Hepatocyte (in vitro differentiated cells): Measurements from ENCODE around the gene LUC7L. TPM values are rescaled to one million over a fixed set of nuclear protein-coding genes. Genes with fewer than 3 reads are reported as not detected.

Source experiments
- DNase-seq: peaks from one replicate; pipeline ENCODE4 v3.0.0-alpha.2; 2016; ENCODE audit warnings: low spot score
- H2AFZ ChIP-seq: fragments of 200-600 bp; sonication (generic); 2 replicates; pipeline ENCODE4 v1.6.0; 2016; ENCODE audit warnings: antibody characterized with exemption, mild to moderate bottlenecking
- H3K27ac ChIP-seq: fragments of 200-600 bp; sonication (generic); 2 replicates; pipeline ENCODE4 v1.5.1; 2016; ENCODE audit warnings: mild to moderate bottlenecking
- H3K27me3 ChIP-seq: fragments of 200-600 bp; sonication (generic); 2 replicates; pipeline ENCODE4 v1.6.1; 2016
- H3K36me3 ChIP-seq: fragments of 200-600 bp; sonication (generic); replicated peaks from 2 replicates; pipeline ENCODE4 v1.5.1; 2016; ENCODE audit warnings: low read depth; ENCODE audit not compliant: insufficient read depth
- H3K4me1 ChIP-seq: fragments of 200-600 bp; sonication (generic); 2 replicates; pipeline ENCODE4 v1.5.1; 2016; ENCODE audit warnings: mild to moderate bottlenecking, moderate library complexity; ENCODE audit not compliant: insufficient read depth
- H3K4me2 ChIP-seq: fragments of 200-600 bp; sonication (generic); 2 replicates; pipeline ENCODE4 v1.6.0; 2016
- H3K4me3 ChIP-seq: fragments of 200-600 bp; sonication (generic); 2 replicates; pipeline ENCODE4 v1.5.1; 2016; ENCODE audit warnings: mild to moderate bottlenecking
- H3K79me2 ChIP-seq: fragments of 200-600 bp; sonication (generic); 2 replicates; pipeline ENCODE4 v1.6.0; 2017; ENCODE audit warnings: mild to moderate bottlenecking
- H3K9me2 ChIP-seq: fragments of 200-600 bp; sonication (generic); replicated peaks from 2 replicates; pipeline ENCODE4 v1.6.0; 2017; ENCODE audit warnings: mild to moderate bottlenecking; ENCODE audit not compliant: insufficient read depth
- H3K9me3 ChIP-seq: fragments of 200-600 bp; sonication (generic); 2 replicates; pipeline ENCODE4 v1.5.1; 2016; ENCODE audit warnings: low read depth, mild to moderate bottlenecking
- H4K20me1 ChIP-seq: fragments of 200-600 bp; sonication (generic); 2 replicates; pipeline ENCODE4 v1.6.0; 2016; ENCODE audit warnings: mild to moderate bottlenecking; ENCODE audit not compliant: insufficient read depth, poor library complexity, severe bottlenecking
- EZH2 ChIP-seq: fragments of 200-600 bp; sonication (generic); IDR thresholded peaks from 2 replicates; pipeline ENCODE4 v1.6.1; 2016; ENCODE audit warnings: antibody characterized with exemption, mild to moderate bottlenecking, borderline replicate concordance
- EZH2phosphoT487 ChIP-seq: fragments of 200-600 bp; sonication (generic); IDR thresholded peaks from one replicate; pipeline ENCODE4 v1.6.1; 2018; ENCODE audit warnings: antibody characterized with exemption, mild to moderate bottlenecking, low read depth, moderate library complexity; ENCODE audit not compliant: unreplicated experiment, severe bottlenecking
- WGBS: methylation state at CpG from one replicate; pipeline ENCODE4 v1.1.6; 2016; ENCODE audit warnings: low lambda C conversion rate; ENCODE audit errors: missing lambda C conversion rate; 5-methylcytosine and 5-hydroxymethylcytosine counted together
- polyA plus RNA-seq: library from polyadenylated mRNA; unstranded; fragments of >200 nt; fragmentation: Nextera tagmentation; extraction: Ambion mirVana; gene quantifications from 2 replicates; pipeline ENCODE4 v1.2.1, GENCODE V29; 2016
- total RNA-seq: library from RNA; depleted of rRNA; stranded (reverse); fragments of >200 nt; gene quantifications from 2 replicates; pipeline ENCODE4 v1.2.3, GENCODE V29; 2014
- TF ChIP-seq, protein P1 (sequence below): fragments of 200-600 bp; sonication (generic); IDR thresholded peaks from 2 replicates; pipeline ENCODE4 v1.5.1; 2016; ENCODE audit warnings: antibody characterized with exemption, mild to moderate bottlenecking; ENCODE audit not compliant: poor library complexity

Gene LUC7L
- total and polyA plus RNA-seq, 2 experiments from 2014 or later, result 75.2 to 75.4 TPM

DNA sequence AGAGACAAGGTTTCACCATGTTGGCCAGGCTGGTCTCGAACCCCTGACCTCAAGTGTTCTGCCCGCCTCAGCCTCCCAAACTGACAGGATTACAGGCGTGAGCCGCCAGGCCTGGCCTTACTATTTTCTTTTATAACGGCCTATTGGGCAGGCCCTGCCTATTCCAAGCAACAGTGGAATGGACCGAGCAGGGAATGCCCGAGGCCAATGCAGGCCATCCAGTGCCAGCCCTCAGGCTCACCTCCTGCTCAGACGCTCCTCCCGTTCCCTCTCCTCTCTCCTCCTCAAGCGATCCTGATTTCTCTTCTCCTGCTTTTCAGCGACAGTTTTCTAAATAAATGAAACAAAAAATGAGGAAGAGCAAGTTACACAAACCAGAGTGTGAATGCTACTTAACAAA is 36.6 kb downstream of the LUC7L start:
- TF ChIP-seq EZH2phosphoT487 (no peak), EZH2 (no peak)
- TF ChIP-seq, protein P1, sequence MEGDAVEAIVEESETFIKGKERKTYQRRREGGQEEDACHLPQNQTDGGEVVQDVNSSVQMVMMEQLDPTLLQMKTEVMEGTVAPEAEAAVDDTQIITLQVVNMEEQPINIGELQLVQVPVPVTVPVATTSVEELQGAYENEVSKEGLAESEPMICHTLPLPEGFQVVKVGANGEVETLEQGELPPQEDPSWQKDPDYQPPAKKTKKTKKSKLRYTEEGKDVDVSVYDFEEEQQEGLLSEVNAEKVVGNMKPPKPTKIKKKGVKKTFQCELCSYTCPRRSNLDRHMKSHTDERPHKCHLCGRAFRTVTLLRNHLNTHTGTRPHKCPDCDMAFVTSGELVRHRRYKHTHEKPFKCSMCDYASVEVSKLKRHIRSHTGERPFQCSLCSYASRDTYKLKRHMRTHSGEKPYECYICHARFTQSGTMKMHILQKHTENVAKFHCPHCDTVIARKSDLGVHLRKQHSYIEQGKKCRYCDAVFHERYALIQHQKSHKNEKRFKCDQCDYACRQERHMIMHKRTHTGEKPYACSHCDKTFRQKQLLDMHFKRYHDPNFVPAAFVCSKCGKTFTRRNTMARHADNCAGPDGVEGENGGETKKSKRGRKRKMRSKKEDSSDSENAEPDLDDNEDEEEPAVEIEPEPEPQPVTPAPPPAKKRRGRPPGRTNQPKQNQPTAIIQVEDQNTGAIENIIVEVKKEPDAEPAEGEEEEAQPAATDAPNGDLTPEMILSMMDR, result no peak
- Histone ChIP-seq H3K9me2 (no peaks in the 10 kb centered on the region), H3K4me3 (no peak overlapping the region), H3K79me2 (peaks cover 5% of the 10 kb centered on the region), H3K4me1 (no peaks in the 10 kb centered on the region), H3K27ac (no peak overlapping the region), H4K20me1 (peaks cover 10% of the 10 kb centered on the region), H3K9me3 (no peaks in the 10 kb centered on the region), H2AFZ (no peak overlapping the region), H3K4me2 (no peak overlapping the region), H3K27me3 (no peaks in the 10 kb centered on the region), H3K36me3 (no peaks in the 10 kb centered on the region)
- 95% methylated on average over 11 of the region's 11 CpGs for WGBS
- DNase-seq, result no peak

DNA sequence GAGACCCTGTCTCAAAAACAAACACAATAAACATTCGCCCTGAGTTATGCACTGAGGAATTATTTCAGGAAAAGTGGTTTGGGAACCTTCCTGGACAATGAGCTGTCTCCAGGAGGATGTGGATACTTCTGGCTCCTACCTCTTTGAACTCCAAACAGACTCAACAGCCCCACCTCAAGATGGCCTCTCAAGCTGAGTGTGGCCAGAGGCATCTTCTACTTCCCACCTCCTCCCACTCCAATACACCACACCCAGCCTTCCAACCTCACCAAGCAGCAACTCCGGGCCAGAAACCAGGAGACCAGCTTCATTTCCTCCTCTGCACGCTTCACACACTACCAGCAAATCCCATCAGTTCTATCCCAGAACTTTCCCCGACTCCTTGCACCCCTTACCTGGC is 37.4 kb downstream of the LUC7L start:
- Histone ChIP-seq H3K27me3 (no peaks in the 10 kb centered on the region), H3K9me2 (no peaks in the 10 kb centered on the region), H3K4me1 (no peaks in the 10 kb centered on the region), H3K4me3 (no peak overlapping the region), H3K4me2 (no peak overlapping the region), H3K79me2 (peaks cover 2% of the 10 kb centered on the region), H4K20me1 (peaks cover 10% of the 10 kb centered on the region), H3K27ac (no peak overlapping the region), H3K9me3 (no peaks in the 10 kb centered on the region), H3K36me3 (no peaks in the 10 kb centered on the region), H2AFZ (no peak overlapping the region)
- no peak for DNase-seq
- TF ChIP-seq, protein P1, result no peak
- TF ChIP-seq EZH2phosphoT487 (no peak), EZH2 (no peak)
- 91% methylated on average over 4 of the region's 4 CpGs for WGBS

DNA sequence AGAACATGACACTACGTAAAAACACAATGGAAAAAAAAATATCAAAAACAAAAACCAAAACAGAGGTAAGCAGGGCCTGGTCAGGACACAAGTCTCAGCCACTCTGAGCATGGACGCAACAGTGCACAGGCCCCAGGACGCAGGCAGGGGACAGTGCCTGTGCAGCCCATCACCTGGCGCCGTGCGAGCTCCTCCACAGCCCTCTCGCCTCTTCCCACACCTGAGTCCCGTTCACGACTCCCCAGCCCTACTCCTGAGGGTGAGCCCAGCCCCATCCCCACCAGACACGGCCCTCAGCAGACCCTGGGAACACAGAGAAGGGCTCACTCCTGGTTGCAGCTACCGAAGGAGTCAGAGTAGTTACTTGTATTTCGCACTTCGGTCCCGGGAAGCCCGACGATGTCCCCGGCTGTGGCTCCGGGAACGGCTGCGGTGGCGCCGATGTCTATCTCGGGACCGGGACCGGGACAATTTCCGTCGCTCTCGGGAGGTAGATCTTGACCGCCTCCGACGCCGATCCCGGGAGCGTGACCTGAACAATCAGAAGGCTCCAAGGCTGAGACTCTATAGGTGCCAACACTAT is 39.6 kb downstream of the LUC7L start:
- H3K4me2 ChIP-seq, result no peak overlapping the region
- no peaks in the 10 kb centered on the region for H3K36me3 ChIP-seq
- H2AFZ ChIP-seq, result no peak overlapping the region
- H3K79me2 ChIP-seq, result peaks cover 2% of the 10 kb centered on the region
- no peaks in the 10 kb centered on the region for H3K27me3 ChIP-seq
- no peak for TF ChIP-seq EZH2phosphoT487
- no peak for TF ChIP-seq EZH2
- TF ChIP-seq, protein P1, result no peak
- H3K4me3 ChIP-seq, result no peak overlapping the region
- no peak overlapping the region for H3K27ac ChIP-seq
- no peak for DNase-seq
- H3K4me1 ChIP-seq, result no peaks in the 10 kb centered on the region
- WGBS, result 98% methylated on average over 33 of the region's 34 CpGs
- H3K9me3 ChIP-seq, result no peaks in the 10 kb centered on the region
- H4K20me1 ChIP-seq, result peaks cover 6% of the 10 kb centered on the region
- no peaks in the 10 kb centered on the region for H3K9me2 ChIP-seq

DNA sequence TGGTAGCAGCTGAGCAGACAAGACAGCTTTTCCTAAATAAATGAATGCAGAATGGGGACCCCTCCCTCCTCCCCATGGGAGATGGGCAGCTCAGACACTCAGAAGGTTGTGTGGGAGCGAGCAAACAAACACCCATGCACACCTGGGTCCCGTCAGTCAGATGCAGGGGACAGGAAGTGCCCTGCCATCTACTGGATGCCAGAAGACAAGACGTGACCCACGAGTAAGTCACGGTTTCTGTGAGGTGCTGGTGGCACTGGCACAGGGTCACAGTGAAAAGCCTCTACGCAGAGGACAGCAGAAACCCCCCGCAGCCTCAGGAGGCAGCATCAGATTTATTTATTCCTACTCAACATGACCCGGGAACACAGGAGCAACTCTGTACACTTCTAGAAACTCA is 40.6 kb downstream of the LUC7L start:
- Histone ChIP-seq H3K27me3 (no peaks in the 10 kb centered on the region), H3K4me1 (no peaks in the 10 kb centered on the region), H3K9me2 (no peaks in the 10 kb centered on the region), H3K79me2 (peaks cover 2% of the 10 kb centered on the region), H3K4me3 (no peak overlapping the region), H3K36me3 (no peaks in the 10 kb centered on the region), H3K9me3 (no peaks in the 10 kb centered on the region), H3K27ac (no peak overlapping the region), H3K4me2 (no peak overlapping the region), H2AFZ (no peak overlapping the region), H4K20me1 (no peaks in the 10 kb centered on the region)
- TF ChIP-seq, protein P1, result peak; percentile 14
- no peak for TF ChIP-seq EZH2phosphoT487
- WGBS, result 81% methylated on average over 8 of the region's 8 CpGs
- DNase-seq, result no peak
